ENCODE data around the gene MUSK. TPM values are rescaled to one million over a fixed set of nuclear protein-coding genes. Genes with fewer than 3 reads are reported as not detected.

The MUSK gene
- total and polyA plus RNA-seq, 2 of the 4 experiments (the other 2 are of a cell fraction) = 0.07 to 0.18 TPM

- Histone ChIP-seq H3K23ac (ENCODE audit: low read depth, low read length) (peak overlapping the region; percentile 66; the same call in 1 of the 2 replicates), H4K91ac (ENCODE audit: insufficient read depth, low read depth, low read length) (peak overlapping the region; percentile 80), H2AFZ (replicated peaks; ENCODE audit: low read length, poor library complexity) (peak overlapping the region; percentile 67), H4K8ac (ENCODE audit: low read depth in 2 of 2, low read length in 2 of 2) (peak overlapping the region; percentile 34 to 76), H2BK20ac (ENCODE audit: low read depth, low read length) (peak overlapping the region; percentile 66), H3K27me3 (ENCODE audit: control insufficient read depth, insufficient read depth, low read length) (no peaks in the 10 kb centered on the region), H3K36me3 (ENCODE audit: control insufficient read depth, insufficient read depth, low read length) (no peaks in the 10 kb centered on the region), H2BK5ac (ENCODE audit: low read depth, low read length, poor library complexity, severe bottlenecking) (peak overlapping the region; percentile 85), H3K9me1 (ENCODE audit: insufficient read depth, low read length) (no peaks in the 10 kb centered on the region; the same call in 1 of the 2 replicates), H3K4me2 (ENCODE audit: low read depth, low read length) (peak overlapping the region; percentile 50; the same call in 1 of the 2 replicates), H3K79me1 (ENCODE audit: low read depth in 1 of 2, low read length in 2 of 2) (no peaks in the 10 kb centered on the region), H2BK120ac (ENCODE audit: low read depth, low read length) (peak overlapping the region; percentile 77), H3K4me1 (ENCODE audit: control insufficient read depth, insufficient read depth, low read length) (peaks cover 5% of the 10 kb centered on the region), H2AK9ac (replicated peaks; ENCODE audit: low read depth, low read length, poor library complexity) (peak overlapping the region; percentile 5), H3K56ac (ENCODE audit: extremely low read depth, insufficient read depth, low read length) (peak overlapping the region; percentile 45; the same call in 1 of the 2 replicates), H3K9ac (ENCODE audit: low read depth, low read length) (no peak overlapping the region), H3K18ac (ENCODE audit: low read depth, low read length) (peak overlapping the region; percentile 58), H3K4me3 (ENCODE audit: insufficient read depth, low read depth, low read length) (no peak overlapping the region), H4K20me1 (ENCODE audit: insufficient read depth, low read length) (no peaks in the 10 kb centered on the region), H3K9me3 (ENCODE audit: control insufficient read depth, insufficient read depth, low read length) (no peaks in the 10 kb centered on the region), H3K4ac (ENCODE audit: low read depth, low read length) (peak overlapping the region; percentile 72), H4K5ac (ENCODE audit: low read depth, low read length) (peak overlapping the region; percentile 53), H3K14ac (replicated peaks; ENCODE audit: low read depth, low read length) (peak overlapping the region; percentile 32), H3K27ac (ENCODE audit: insufficient read depth, low read length) (peak overlapping the region; percentile 47), H2BK15ac (ENCODE audit: low read depth, low read length) (peak overlapping the region; percentile 60), H2AK5ac (ENCODE audit: low read depth, low read length) (0 out of 2 replicates have a peak overlapping the region, but pooled peaks have one; percentile 33)
- ChIA-PET POLR2A (ENCODE audit: unreplicated experiment) (no interaction called here), CTCF (interaction anchor here (0.6 kb wide), 1 partner anchor 508 kb away, joined by 3 read pairs; no protein-coding TSS in a partner anchor)
- ATAC-seq (ENCODE audit: low read depth) (peak; percentile 86), DNase-seq (peak; percentile 98)
- no TSS peak for BruUV-seq (replicated peaks)
- WGBS, 2 experiments (ENCODE audit: extremely low coverage in 2 of 2, insufficient read length in 1 of 2) = 33% methylated on average over 3 of the region's 9 CpGs; no CpG with 5 or more reads in 1 of the 2 experiments
- dilution Hi-C loops (cut with HindIII; ENCODE audit: low sequenced_read_pairs, unreplicated experiment) = no loop called here
- in situ Hi-C loops (cut with MboI; ENCODE audit: low sequenced_read_pairs) = loop anchor here (25.0 kb wide), 1 partner anchor 286 kb away; no protein-coding TSS in a partner anchor
- intact Hi-C loops (cut with micrococcal nuclease) = no loop called here
- TF ChIP-seq MAZ (IDR thresholded peaks at IDR 0.05; ENCODE audit: borderline replicate concordance, low read depth, low read length) (no peak), SMC3 (IDR thresholded peaks at IDR 0.05; ENCODE audit: low read depth, low read length) (no peak), MAFK (IDR thresholded peaks at IDR 0.05; ENCODE audit: low read depth, low read length) (peak; percentile 92), CEBPB (IDR thresholded peaks at IDR 0.05; ENCODE audit: low read depth, low read length) (peak; percentile 95), ELK1 (IDR thresholded peaks at IDR 0.05; ENCODE audit: borderline replicate concordance, low read depth, low read length) (no peak), MXI1 (IDR thresholded peaks at IDR 0.05; ENCODE audit: borderline replicate concordance, low read depth, low read length) (no peak), CHD1 (IDR thresholded peaks at IDR 0.05; ENCODE audit: low read depth, low read length) (0 out of 2 replicates have a peak, but pooled peaks have one; percentile 38), POLR2A (IDR thresholded peaks at IDR 0.05; ENCODE audit: low read depth, low read length) (no peak), NFE2L2 (IDR thresholded peaks at IDR 0.05; ENCODE audit: low read depth, low read length) (no peak), FOS (IDR thresholded peaks at IDR 0.05; ENCODE audit: low read depth, low read length) (peak; percentile 60), BHLHE40 (IDR thresholded peaks at IDR 0.05; ENCODE audit: low read depth, low read length) (peak; percentile 28; the same call in 1 of the 2 replicates), RCOR1 (IDR thresholded peaks at IDR 0.05; ENCODE audit: insufficient replicate concordance, low read length) (no peak)
- TF ChIP-seq, protein P1, sequence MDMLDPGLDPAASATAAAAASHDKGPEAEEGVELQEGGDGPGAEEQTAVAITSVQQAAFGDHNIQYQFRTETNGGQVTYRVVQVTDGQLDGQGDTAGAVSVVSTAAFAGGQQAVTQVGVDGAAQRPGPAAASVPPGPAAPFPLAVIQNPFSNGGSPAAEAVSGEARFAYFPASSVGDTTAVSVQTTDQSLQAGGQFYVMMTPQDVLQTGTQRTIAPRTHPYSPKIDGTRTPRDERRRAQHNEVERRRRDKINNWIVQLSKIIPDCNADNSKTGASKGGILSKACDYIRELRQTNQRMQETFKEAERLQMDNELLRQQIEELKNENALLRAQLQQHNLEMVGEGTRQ (IDR thresholded peaks at IDR 0.05; ENCODE audit: low read depth, low read length) = no peak
- TF ChIP-seq, protein P2, sequence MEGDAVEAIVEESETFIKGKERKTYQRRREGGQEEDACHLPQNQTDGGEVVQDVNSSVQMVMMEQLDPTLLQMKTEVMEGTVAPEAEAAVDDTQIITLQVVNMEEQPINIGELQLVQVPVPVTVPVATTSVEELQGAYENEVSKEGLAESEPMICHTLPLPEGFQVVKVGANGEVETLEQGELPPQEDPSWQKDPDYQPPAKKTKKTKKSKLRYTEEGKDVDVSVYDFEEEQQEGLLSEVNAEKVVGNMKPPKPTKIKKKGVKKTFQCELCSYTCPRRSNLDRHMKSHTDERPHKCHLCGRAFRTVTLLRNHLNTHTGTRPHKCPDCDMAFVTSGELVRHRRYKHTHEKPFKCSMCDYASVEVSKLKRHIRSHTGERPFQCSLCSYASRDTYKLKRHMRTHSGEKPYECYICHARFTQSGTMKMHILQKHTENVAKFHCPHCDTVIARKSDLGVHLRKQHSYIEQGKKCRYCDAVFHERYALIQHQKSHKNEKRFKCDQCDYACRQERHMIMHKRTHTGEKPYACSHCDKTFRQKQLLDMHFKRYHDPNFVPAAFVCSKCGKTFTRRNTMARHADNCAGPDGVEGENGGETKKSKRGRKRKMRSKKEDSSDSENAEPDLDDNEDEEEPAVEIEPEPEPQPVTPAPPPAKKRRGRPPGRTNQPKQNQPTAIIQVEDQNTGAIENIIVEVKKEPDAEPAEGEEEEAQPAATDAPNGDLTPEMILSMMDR (conservative IDR thresholded peaks at IDR 0.05; ENCODE audit: low read depth, low read length) = no peak
Observed at GRCh38 chr9:110626101-110626829, 42.3 kb upstream of the MUSK start.

Data from IMR-90 (cell line).